GM12878 (cell line): ENCODE data around the gene LRRN1. TPM values are rescaled to one million over a fixed set of nuclear protein-coding genes. Genes with fewer than 3 reads are reported as not detected.
A peak's percentile ranks its signal among the peaks of the same experiment; 100 is the strongest.

Experiments used
- ATAC-seq: fragments of 200-7000 bp; cut with Tn5 transposase; 3 replicates; pipeline ENCODE4 v1.9.1; 2020; ENCODE audit warnings: mild to moderate bottlenecking, moderate library complexity
- BruUV-seq: library from RNA; stranded (reverse); fragments of 400-500 nt; replicated peaks from 2 replicates; lab custom pipeline; 2021; lab: Mats Ljungman, UMichigan
- CTCF ChIA-PET: fragments of 300-600 bp; sonication (Branson Sonifier 250); formaldehyde crosslinking; extraction: SDS; loops from one replicate; lab custom pipeline; 2021; ENCODE audit warnings: inconsistent platforms; lab: Yijun Ruan, JAX
- POLR2A ChIA-PET: fragments of 350-600 bp; formaldehyde crosslinking; extraction: SDS; loops from one replicate; lab custom pipeline; 2021; ENCODE audit warnings: inconsistent platforms; lab: Charles Lee
- RAD21 ChIA-PET: fragments of 300-600 bp; sonication (Branson Sonifier 250); formaldehyde crosslinking; loops from one replicate; lab custom pipeline; 2023; ENCODE audit warnings: antibody characterized with exemption; ENCODE audit not compliant: unreplicated experiment; lab: Charles Lee
- SMC1A ChIA-PET: fragments of 300-600 bp; sonication (Branson Sonifier 250); formaldehyde crosslinking; loops from one replicate; lab custom pipeline; 2023; ENCODE audit not compliant: unreplicated experiment, uncharacterized antibody; lab: Charles Lee
- DNase-seq: peaks from one replicate; pipeline ENCODE4 v3.0.0-alpha.2; 2011; ENCODE audit warnings: low read depth, low spot score
- FAIRE-seq: peaks from 3 replicates; lab custom pipeline; 2011; peaks lifted over from hg19 to GRCh38; lab: Jason Lieb, UNC
- H2AFZ ChIP-seq: 2 replicates; pipeline ENCODE4 v1.6.0; 2011; ENCODE audit warnings: low read depth, low read length, control low read depth; ENCODE audit not compliant: control insufficient read depth
- H3K27ac ChIP-seq: 2 replicates; pipeline ENCODE4 v1.5.1; 2011; ENCODE audit warnings: control low read depth; ENCODE audit not compliant: control insufficient read depth, insufficient read depth
- H3K27me3 ChIP-seq, 2 experiments: replicated peaks in 1 of 2; 2 replicates each; pipeline versions ENCODE4 v1.6.0 to v1.6.1; 2011; ENCODE audit warnings: low read length in 1 of 2; ENCODE audit not compliant: control insufficient read depth in 2 of 2, insufficient read depth in 2 of 2
- H3K36me3 ChIP-seq, 2 experiments: 2 replicates each; pipeline ENCODE4 v1.5.1; 2011; ENCODE audit warnings: low read length in 1 of 2; ENCODE audit not compliant: control insufficient read depth in 2 of 2, insufficient read depth in 2 of 2
- H3K4me1 ChIP-seq: 2 replicates; pipeline ENCODE4 v1.6.1; 2011; ENCODE audit warnings: mild to moderate bottlenecking, low read length, moderate library complexity, mixed read lengths; ENCODE audit not compliant: control insufficient read depth, insufficient read depth
- H3K4me2 ChIP-seq: 2 replicates; pipeline ENCODE4 v1.6.0; 2011; ENCODE audit warnings: control low read depth; ENCODE audit not compliant: control insufficient read depth, insufficient read depth
- H3K4me3 ChIP-seq: fragments of 200-600 bp; sonication (generic); 2 replicates; pipeline ENCODE4 v1.5.1; 2016
- H3K79me2 ChIP-seq: 2 replicates; pipeline ENCODE4 v1.6.0; 2011; ENCODE audit warnings: low read length; ENCODE audit not compliant: control insufficient read depth, insufficient read depth
- H3K9ac ChIP-seq: 2 replicates; pipeline ENCODE4 v1.8.0; 2011; ENCODE audit warnings: low read length, control low read depth, mixed read lengths; ENCODE audit not compliant: control insufficient read depth, insufficient read depth
- H3K9me3 ChIP-seq: replicated peaks from 3 replicates; pipeline ENCODE4 v1.5.1; 2011; ENCODE audit warnings: mild to moderate bottlenecking, low read length; ENCODE audit not compliant: control insufficient read depth, insufficient read depth
- H4K20me1 ChIP-seq: 2 replicates; pipeline ENCODE4 v1.6.0; 2011; ENCODE audit not compliant: control insufficient read depth, insufficient read depth
- ATF2 ChIP-seq: IDR thresholded peaks from 2 replicates; pipeline ENCODE4 v1.6.1; 2012; ENCODE audit warnings: low read length, inconsistent platforms
- CREB1 ChIP-seq: IDR thresholded peaks from 2 replicates; pipeline ENCODE4 v1.6.1; 2012; ENCODE audit warnings: low read depth, mild to moderate bottlenecking, inconsistent platforms
- HCFC1 ChIP-seq: fragments of 150-350 bp; IDR thresholded peaks from 2 replicates; pipeline ENCODE4 v1.6.1; 2014; ENCODE audit warnings: low read length
- MAX ChIP-seq: IDR thresholded peaks from 2 replicates; pipeline ENCODE4 v1.6.1; 2012; ENCODE audit warnings: low read depth, low read length, improper control_type of control experiment
- NKRF ChIP-seq: fragments of 450-650 bp; conservative IDR thresholded peaks from 2 replicates; pipeline ENCODE4 v1.6.1; 2017; ENCODE audit warnings: mild to moderate bottlenecking, moderate library complexity
- PAX8 ChIP-seq: fragments of 450-650 bp; IDR thresholded peaks from 2 replicates; pipeline ENCODE4 v1.6.1; 2017; ENCODE audit warnings: mild to moderate bottlenecking, moderate library complexity
- PRDM15 ChIP-seq: fragments of 450-650 bp; formaldehyde crosslinking; IDR thresholded peaks from 2 replicates; pipeline ENCODE4 v1.4.0; 2020; ENCODE audit warnings: mild to moderate bottlenecking, moderate library complexity
- RAD51 ChIP-seq: fragments of 450-650 bp; IDR thresholded peaks from 2 replicates; pipeline ENCODE4 v1.6.1; 2016; ENCODE audit warnings: moderate library complexity, mild to moderate bottlenecking, inconsistent platforms
- RELA ChIP-seq: fragments of 450-650 bp; IDR thresholded peaks from 2 replicates; pipeline ENCODE4 v1.8.0; 2014; ENCODE audit warnings: borderline replicate concordance; ENCODE audit not compliant: partially characterized antibody
- ZNF217 ChIP-seq: fragments of 450-650 bp; IDR thresholded peaks from 2 replicates; pipeline ENCODE4 v1.6.1; 2017; ENCODE audit warnings: antibody characterized with exemption, mild to moderate bottlenecking
- WGBS: methylation state at CpG from one replicate; pipeline ENCODE4 v1.1.6; 2016; ENCODE audit warnings: low lambda C conversion rate; ENCODE audit not compliant: insufficient replicate concordance, insufficient coverage; ENCODE audit errors: missing lambda C conversion rate; 5-methylcytosine and 5-hydroxymethylcytosine counted together
- in situ Hi-C: fragments of 300-500 bp; cut with MboI; formaldehyde crosslinking; loops from 9 replicates; pipeline ENCODE4 v1.14.3; 2018; ENCODE audit warnings: mixed read lengths
- intact Hi-C: fragments of 100-400 bp; cut with micrococcal nuclease; formaldehyde crosslinking; loops from one replicate; pipeline ENCODE4 v1.14.2; 2022; ENCODE audit not compliant: unreplicated experiment
- polyA plus RNA-seq, 11 experiments: library from polyadenylated mRNA; depleted of rRNA in 4 of 11; unstranded in 6 of 11; stranded (reverse) in 5 of 11; fragments of >200 nt; fragmentation: Nextera tagmentation in 4 of 11; fragmentation: Illumina TruSeq in 1 of 11; extraction: Ambion mirVana in 4 of 11; extraction: Trizol in 1 of 11; gene quantifications; 1 replicate in 1 of 11; 2 replicates in 10 of 11; pipeline versions ENCODE4 v1.2.1 to v1.2.3, GENCODE V29; 2011 to 2016; ENCODE audit warnings: inconsistent platforms in 2 of 11, missing spikeins in 2 of 11, low read depth in 1 of 11
- total RNA-seq, 4 experiments: library from RNA; depleted of rRNA in 3 of 4; stranded (reverse); fragments of >200 nt in 3 of 4; fragmentation: Illumina TruSeq in 1 of 4; extraction: Trizol in 1 of 4; gene quantifications; 2 replicates each; pipeline versions ENCODE4 v1.2.1 to v1.2.3, GENCODE V29; 2013 to 2021

Gene LRRN1
- total and polyA plus RNA-seq, 10 of the 15 experiments (the other 5 are each of a cell fraction or from before 2014, with no cell fraction given), result 0.01 to 0.04 TPM; not detected in 8

GRCh38 chr3:3772338-3772737 lies 26.9 kb upstream of the LRRN1 start:
- H3K9ac ChIP-seq, result no peak overlapping the region
- H3K36me3 ChIP-seq, result no peaks in the 10 kb centered on the region
- ChIA-PET POLR2A (interaction anchor here (0.6 kb wide), 1 partner anchor 340 kb away, joined by 3 read pairs; no protein-coding TSS in a partner anchor), CTCF (no interaction called here), SMC1A (interaction anchor here (1.7 kb wide), 1 partner anchor 9 kb away, joined by 4 read pairs; no protein-coding TSS in a partner anchor), RAD21 (no interaction called here)
- WGBS, result 23% methylated on average over 1 of the region's 1 CpG
- BruUV-seq, result no TSS peak
- TF ChIP-seq RAD51 (peak; percentile 69; the same call in 1 of the 2 replicates), PAX8 (no peak)
- no peaks in the 10 kb centered on the region for H3K4me1 ChIP-seq
- no peak overlapping the region for H3K27ac ChIP-seq
- in situ Hi-C loops (no loop called here), intact Hi-C loops (no loop called here)
- no peaks in the 10 kb centered on the region; the same call in 2 of the 3 replicates for H3K9me3 ChIP-seq
- H3K4me2 ChIP-seq, result no peak overlapping the region
- H4K20me1 ChIP-seq, result no peaks in the 10 kb centered on the region
- no peaks in the 10 kb centered on the region for H3K79me2 ChIP-seq
- no peak overlapping the region for H2AFZ ChIP-seq
- ATAC-seq (no peak), DNase-seq (no peak), FAIRE-seq (no peak)
- H3K27me3 ChIP-seq, result no peaks in the 10 kb centered on the region
- no peak overlapping the region for H3K4me3 ChIP-seq

GRCh38 chr3:3772920-3773319 lies 26.3 kb upstream of the LRRN1 start:
- Histone ChIP-seq H3K4me3 (no peak overlapping the region), H3K36me3 (no peaks in the 10 kb centered on the region), H3K9me3 (no peaks in the 10 kb centered on the region; the same call in 2 of the 3 replicates), H3K27me3 (no peaks in the 10 kb centered on the region), H4K20me1 (no peaks in the 10 kb centered on the region), H2AFZ (no peak overlapping the region), H3K79me2 (no peaks in the 10 kb centered on the region), H3K27ac (no peak overlapping the region), H3K4me1 (no peaks in the 10 kb centered on the region), H3K4me2 (no peak overlapping the region), H3K9ac (no peak overlapping the region)
- ChIA-PET RAD21 (no interaction called here), CTCF (interaction anchor here (0.5 kb wide), 1 partner anchor 755 kb away, joined by 3 read pairs; no protein-coding TSS in a partner anchor), SMC1A (interaction anchor here (1.7 kb wide), 1 partner anchor 10 kb away, joined by 4 read pairs; no protein-coding TSS in a partner anchor), POLR2A (interaction anchor here (0.6 kb wide), 1 partner anchor 340 kb away, joined by 3 read pairs; no protein-coding TSS in a partner anchor)
- DNase-seq (no peak), ATAC-seq (no peak), FAIRE-seq (no peak)
- no TSS peak for BruUV-seq
- intact Hi-C loops (no loop called here), in situ Hi-C loops (no loop called here)
- WGBS, result 28% methylated on average over 7 of the region's 7 CpGs
- TF ChIP-seq RELA (no peak), HCFC1 (no peak), NKRF (no peak), ATF2 (no peak), PRDM15 (CRISPR knock-in tag) (no peak), ZNF217 (no peak), CREB1 (no peak), MAX (no peak)
